Measurements from ENCODE around the gene SLC47A1. TPM values are rescaled to one million over a fixed set of nuclear protein-coding genes. Genes with fewer than 3 reads are reported as not detected.
"Not testable (repeated sequence)": the region's sequence is repeated elsewhere in the genome, so short reads cannot be mapped to it uniquely, and the experiment has no call there.

Gene SLC47A1
- total and polyA plus RNA-seq, 2 of the 4 experiments (the other 2 are of a cell fraction), result not detected

DNA sequence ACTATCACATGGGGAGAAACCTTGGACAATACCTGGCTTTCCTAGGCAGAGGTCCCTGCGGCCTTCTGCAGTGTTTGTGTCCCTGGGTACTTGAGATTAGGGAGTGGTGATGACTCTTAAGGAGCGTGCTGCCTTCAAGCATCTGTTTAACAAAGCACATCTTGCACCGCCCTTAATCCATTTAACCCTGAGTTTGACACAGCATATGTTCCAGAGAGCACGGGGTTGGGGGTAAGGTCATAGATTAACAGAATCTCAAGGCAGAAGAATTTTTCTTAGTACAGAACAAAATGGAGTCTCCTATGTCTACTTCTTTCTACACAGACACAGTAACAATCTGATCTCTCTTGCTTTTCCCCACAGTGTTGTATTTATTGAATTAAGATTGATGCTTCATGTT lies 28.1 kb upstream of the SLC47A1 start:
- H3K18ac ChIP-seq (ENCODE audit: low read depth, low read length); H3K79me1 ChIP-seq (ENCODE audit: low read depth in 1 of 2, low read length in 2 of 2); H3K4ac ChIP-seq (ENCODE audit: low read depth, low read length); H3K4me3 ChIP-seq (ENCODE audit: insufficient read depth, low read depth, low read length); H4K91ac ChIP-seq (ENCODE audit: insufficient read depth, low read depth, low read length); H3K4me2 ChIP-seq (ENCODE audit: low read depth, low read length); CTCF ChIA-PET; H3K23ac ChIP-seq (ENCODE audit: low read depth, low read length); H2AFZ ChIP-seq (replicated peaks; ENCODE audit: low read length, poor library complexity); H3K9me1 ChIP-seq (ENCODE audit: insufficient read depth, low read length); BruUV-seq (replicated peaks); H3K14ac ChIP-seq (replicated peaks; ENCODE audit: low read depth, low read length); H3K56ac ChIP-seq (ENCODE audit: extremely low read depth, insufficient read depth, low read length); H2AK5ac ChIP-seq (ENCODE audit: low read depth, low read length); H2BK20ac ChIP-seq (ENCODE audit: low read depth, low read length); intact Hi-C loops (cut with micrococcal nuclease); POLR2A ChIA-PET (ENCODE audit: unreplicated experiment); H2BK120ac ChIP-seq (ENCODE audit: low read depth, low read length); H2BK5ac ChIP-seq (ENCODE audit: low read depth, low read length, poor library complexity, severe bottlenecking); H4K20me1 ChIP-seq (ENCODE audit: insufficient read depth, low read length); H3K9me3 ChIP-seq (ENCODE audit: control insufficient read depth, insufficient read depth, low read length); in situ Hi-C loops (cut with MboI; ENCODE audit: low sequenced_read_pairs); DNase-seq; H2BK15ac ChIP-seq (ENCODE audit: low read depth, low read length); ATAC-seq (ENCODE audit: low read depth); H4K8ac ChIP-seq (ENCODE audit: low read depth in 2 of 2, low read length in 2 of 2); H3K4me1 ChIP-seq (ENCODE audit: control insufficient read depth, insufficient read depth, low read length); H4K5ac ChIP-seq (ENCODE audit: low read depth, low read length); H2AK9ac ChIP-seq (replicated peaks; ENCODE audit: low read depth, low read length, poor library complexity); H3K36me3 ChIP-seq (ENCODE audit: control insufficient read depth, insufficient read depth, low read length); dilution Hi-C loops (cut with HindIII; ENCODE audit: low sequenced_read_pairs, unreplicated experiment); H3K9ac ChIP-seq (ENCODE audit: low read depth, low read length); H3K27ac ChIP-seq (ENCODE audit: insufficient read depth, low read length): not testable (repeated sequence)
- peaks cover 11% of the 10 kb centered on the region for H3K27me3 ChIP-seq (ENCODE audit: control insufficient read depth, insufficient read depth, low read length)
- WGBS, 2 experiments (ENCODE audit: extremely low coverage in 2 of 2, insufficient read length in 1 of 2), result no CpG with 5 or more reads among the region's 4 CpGs

All from IMR-90 (cell line).